NCI-H1436 treated with DMSO at 0.1 percent for 48 hours (cell line): ENCODE measurements around the gene TXNDC17.
"Not testable (repeated sequence)": the region's sequence is repeated elsewhere in the genome, so short reads cannot be mapped to it uniquely, and the experiment has no call there.

Experiments used
- DNase-seq: peaks from one replicate; lab custom pipeline; 2025; lab: John Stamatoyannopoulos, UW

Gene TXNDC17

GRCh38 chr17:6637458-6637840 is 3.4 kb upstream of the TXNDC17 start:
- DNase-seq: no peak

GRCh38 chr17:6638046-6638908 is 2.6 kb upstream of the TXNDC17 start:
- no peak for DNase-seq

GRCh38 chr17:6639014-6639585 is 1.8 kb upstream of the TXNDC17 start:
- no peak for DNase-seq

- DNase-seq: no peak
Observed at GRCh38 chr17:6639586-6640535, 999 bp upstream of the TXNDC17 start.

GRCh38 chr17:6641247-6641863 is 495 bp downstream of the TXNDC17 start:
- no peak for DNase-seq

- DNase-seq: no peak
Observed at GRCh38 chr17:6642592-6642991, 1.7 kb downstream of the TXNDC17 start.

GRCh38 chr17:6643451-6644125 is 2.7 kb downstream of the TXNDC17 start:
- no peak for DNase-seq

GRCh38 chr17:6648181-6648580 is 7.3 kb downstream of the TXNDC17 start:
- DNase-seq: no peak

GRCh38 chr17:6651354-6651918 is 10.6 kb downstream of the TXNDC17 start, which contains the start of the genes C17orf100 and MED31:
Gene C17orf100 (plus strand): TSS chr17:6651762. CDS start chr17:6651914, 152 bp downstream.
Gene MED31 (minus strand): TSS chr17:6651605. CDS start chr17:6651528, 77 bp downstream.
- DNase-seq: peak; percentile 42

GRCh38 chr17:6651919-6652452 is 11.1 kb downstream of the TXNDC17 start:
- DNase-seq: no peak

GRCh38 chr17:6654841-6655731 is 14.2 kb downstream of the TXNDC17 start:
- no peak for DNase-seq

- not testable (repeated sequence) for DNase-seq
Observed at GRCh38 chr17:6655732-6656361, 15.0 kb downstream of the TXNDC17 start.

- DNase-seq: not testable (repeated sequence)
Observed at GRCh38 chr17:6656797-6657632, 16.2 kb downstream of the TXNDC17 start.

- DNase-seq: no peak
Observed at GRCh38 chr17:6657633-6658287, 16.9 kb downstream of the TXNDC17 start.

GRCh38 chr17:6658411-6658810 is 17.6 kb downstream of the TXNDC17 start:
- DNase-seq: not testable (repeated sequence)

GRCh38 chr17:6660101-6660500 is 19.2 kb downstream of the TXNDC17 start:
- DNase-seq: no peak

GRCh38 chr17:6660805-6661463 is 20.1 kb downstream of the TXNDC17 start:
- DNase-seq: no peak
